Amygdala (tissue), 56 donors: ENCODE results near the gene ACBD4.

ENCODE experiments used
- DNase-seq, 56 donors: peaks; one replicate each; lab custom pipeline; 2025; lab: John Stamatoyannopoulos, UW

ACBD4 gene

DNA sequence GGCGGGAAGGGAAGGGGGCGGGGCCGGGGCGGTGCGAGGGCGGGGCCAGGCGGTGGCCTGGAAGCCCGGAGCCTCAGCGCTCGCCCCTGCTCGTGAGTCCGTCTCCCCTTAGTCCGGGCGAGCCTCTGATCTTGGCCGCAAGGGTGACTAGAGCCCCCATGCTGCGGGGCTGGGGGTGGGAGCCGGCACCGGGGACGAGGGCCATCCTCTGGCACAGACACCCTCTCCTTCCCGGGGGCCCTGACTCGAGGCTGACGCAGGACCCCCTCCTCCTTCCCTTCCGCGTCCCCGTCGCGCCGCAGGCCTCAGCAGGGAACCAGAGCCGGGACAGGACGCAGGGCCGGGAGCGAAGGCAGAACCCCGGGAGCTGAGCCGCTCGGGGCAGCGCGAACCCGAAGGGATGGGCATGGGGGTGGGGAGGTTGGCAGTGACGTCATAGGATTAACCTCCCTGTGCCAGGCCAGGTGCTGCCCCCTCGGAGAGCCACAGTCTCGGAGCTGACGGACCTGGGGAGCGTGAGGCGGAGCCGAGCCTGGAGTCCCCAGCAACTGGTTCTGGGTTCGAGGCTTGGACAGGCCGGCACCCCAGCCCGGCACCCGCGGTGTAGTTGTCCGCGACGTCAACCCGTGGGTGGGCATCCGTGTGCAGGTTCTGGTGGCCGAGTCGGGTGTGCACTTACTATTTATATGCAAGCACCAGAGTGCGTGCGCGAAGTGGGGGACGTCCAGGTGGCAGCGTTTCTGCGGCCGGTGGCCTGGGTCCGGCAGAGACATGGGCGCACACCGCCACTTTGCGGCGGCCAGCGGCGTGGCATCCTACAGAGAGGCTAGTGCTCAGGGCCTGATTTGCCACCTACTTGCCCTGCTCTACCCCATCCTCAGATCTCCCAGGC lies 2.7 kb upstream of the ACBD4 start:
- DNase-seq: peak in 52 of 56 donors; percentile 22 to 78 (median 62)

- peak in 2 of 56 donors; percentile 23 to 27 for DNase-seq
Observed at GRCh38 chr17:45135978-45136791, 698 bp downstream of the ACBD4 start.

DNA sequence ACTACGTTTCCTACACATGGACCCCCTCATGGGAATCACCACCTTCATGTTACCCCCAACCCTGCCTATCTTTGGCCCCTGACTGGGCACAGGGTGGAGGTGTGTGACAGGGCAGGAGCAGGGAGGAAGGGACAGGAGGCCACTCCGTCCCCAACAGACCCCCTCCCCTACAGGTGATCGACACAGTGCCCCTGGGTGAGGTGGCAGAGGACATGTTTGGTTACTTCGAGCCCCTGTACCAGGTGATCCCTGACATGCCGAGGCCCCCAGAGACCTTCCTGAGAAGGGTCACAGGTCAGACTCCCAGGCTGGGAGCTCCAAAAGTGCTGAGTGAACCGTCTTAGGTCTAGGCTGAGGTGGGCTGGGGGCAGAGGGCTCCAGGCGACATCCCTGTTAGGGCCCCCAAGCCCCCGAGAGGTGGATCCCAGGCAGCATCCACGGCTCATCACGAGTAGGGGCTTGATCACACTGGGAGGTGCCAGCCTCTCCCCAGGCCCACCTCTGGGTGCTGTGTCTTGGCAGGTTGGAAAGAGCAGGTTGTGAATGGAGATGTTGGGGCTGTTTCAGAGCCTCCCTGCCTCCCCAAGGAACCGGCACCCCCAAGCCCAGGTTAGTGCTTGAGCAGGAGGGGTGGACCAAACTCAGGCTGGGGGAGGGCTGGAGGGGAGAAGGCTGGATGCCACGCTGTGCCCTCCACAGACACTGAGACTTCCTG lies 1.5 kb downstream of the ACBD4 start:
- no peak for DNase-seq

- DNase-seq: no peak
Observed at GRCh38 chr17:45137561-45138305, 2.2 kb downstream of the ACBD4 start.

DNA sequence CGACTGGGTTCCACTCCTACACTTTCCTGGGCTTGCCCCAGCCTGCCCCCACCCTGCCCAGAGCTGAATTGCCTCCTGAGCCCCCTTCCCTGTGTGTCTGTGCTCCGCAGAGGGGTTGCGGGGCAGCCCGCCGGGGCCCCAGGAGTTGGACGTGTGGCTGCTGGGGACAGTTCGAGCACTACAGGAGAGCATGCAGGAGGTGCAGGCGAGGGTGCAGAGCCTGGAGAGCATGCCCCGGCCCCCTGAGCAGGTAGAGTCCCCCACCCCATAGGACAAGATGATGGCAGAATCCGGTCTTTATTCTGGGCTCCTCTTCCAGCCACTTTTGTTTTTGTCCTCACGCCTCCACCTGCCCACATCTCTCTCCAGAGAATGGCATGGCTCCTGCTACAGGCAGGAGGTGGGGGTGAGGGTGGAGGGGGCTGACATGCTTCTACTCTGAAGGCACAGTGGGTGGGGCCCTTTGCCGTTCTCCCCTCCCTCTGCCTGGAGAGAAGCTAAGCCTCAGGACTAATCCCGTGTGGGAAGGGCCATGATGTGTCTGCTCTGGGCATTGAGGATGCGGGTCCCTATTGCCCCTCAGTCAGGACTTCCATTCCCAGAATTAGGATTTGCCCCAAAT lies 3.5 kb downstream of the ACBD4 start:
- DNase-seq: no peak

DNA sequence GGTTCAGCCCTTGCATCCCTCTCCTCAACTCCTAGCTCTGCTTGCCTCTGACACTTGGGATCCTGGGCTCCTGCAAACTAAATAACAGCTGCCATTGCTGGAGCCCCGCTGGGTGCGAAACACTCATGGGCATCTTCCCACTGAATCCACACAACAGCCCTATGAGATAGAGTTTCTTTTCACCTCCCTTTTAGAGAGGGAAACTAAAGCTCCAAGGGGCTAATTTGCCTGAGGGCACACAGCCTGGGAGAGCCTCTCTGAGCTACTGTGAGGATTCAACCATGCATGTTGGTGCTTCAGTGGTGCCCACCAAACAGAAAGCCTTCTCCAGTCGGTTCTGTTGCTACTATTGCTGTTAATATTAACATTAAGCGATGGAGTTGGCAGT lies 4.0 kb downstream of the ACBD4 start:
- no peak for DNase-seq

- DNase-seq: no peak
Observed at GRCh38 chr17:45143094-45143670, 7.7 kb downstream of the ACBD4 start.

GRCh38 chr17:45143767-45144198 lies 8.3 kb downstream of the ACBD4 start:
- DNase-seq: peak in 33 of 56 donors; percentile 22 to 80 (median 47)

DNA sequence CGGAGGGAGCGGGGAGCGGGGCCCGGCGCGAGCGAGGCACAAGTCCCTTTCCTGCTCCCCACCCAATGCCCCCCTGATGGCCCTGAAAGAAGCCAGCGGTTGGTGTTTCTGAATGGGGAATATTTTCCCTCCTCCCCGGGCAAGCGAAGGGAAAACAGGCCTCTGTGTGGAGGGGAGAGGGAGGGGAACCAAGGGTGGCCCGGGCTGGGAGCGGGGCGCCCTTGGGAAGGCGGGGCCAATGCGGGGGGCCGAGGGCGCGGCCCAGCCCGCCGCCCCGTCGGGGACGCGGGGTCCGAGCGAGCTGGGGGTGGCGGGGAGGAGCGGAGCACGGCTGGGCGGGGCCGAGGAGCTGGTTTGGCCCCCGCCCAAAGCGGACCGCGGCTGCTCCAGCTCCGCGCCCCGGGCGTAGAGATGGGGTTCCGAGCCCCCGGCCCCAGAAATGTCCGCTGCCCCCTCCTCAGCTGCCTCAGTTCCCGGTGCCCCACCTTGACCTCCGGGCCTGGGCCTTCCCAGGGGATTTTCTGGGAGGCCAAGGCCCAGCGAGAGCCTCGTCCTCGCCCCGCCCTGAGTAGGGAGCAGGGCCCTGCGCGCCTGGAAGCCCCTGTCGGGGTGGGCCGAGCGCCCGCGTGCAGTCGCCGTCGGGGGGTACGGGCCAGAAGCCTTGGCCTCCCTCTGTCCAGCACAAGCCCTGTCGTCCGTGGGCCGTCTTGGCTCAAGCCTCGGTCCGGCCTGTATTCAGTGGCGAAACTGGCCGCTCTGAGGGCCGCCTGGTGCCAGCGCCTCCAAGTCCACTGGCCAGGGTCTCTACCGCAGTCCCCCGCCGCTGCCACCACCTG lies 8.9 kb downstream of the ACBD4 start:
- peak in 23 of 56 donors; percentile 14 to 78 (median 48) for DNase-seq

DNA sequence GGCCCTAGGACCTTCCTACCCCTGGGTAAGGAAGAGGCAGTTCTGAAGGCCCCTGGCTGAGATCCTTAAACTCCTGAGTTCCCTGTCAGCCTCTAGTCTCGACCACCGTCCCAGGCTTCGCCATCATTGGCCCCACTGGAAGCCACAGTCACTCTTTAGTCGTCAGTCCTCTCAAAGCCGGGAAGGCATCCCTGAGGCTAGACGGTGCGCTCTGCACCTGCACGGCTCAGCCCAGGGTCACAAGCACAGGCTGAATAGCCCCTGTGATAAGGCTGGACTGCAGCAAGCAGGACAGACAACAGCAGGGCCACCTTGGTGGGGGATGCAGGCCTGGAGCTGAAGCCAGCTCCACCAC lies 9.5 kb downstream of the ACBD4 start:
- DNase-seq: no peak

- no peak for DNase-seq
Observed at GRCh38 chr17:45146166-45146565, 10.7 kb downstream of the ACBD4 start.

DNA sequence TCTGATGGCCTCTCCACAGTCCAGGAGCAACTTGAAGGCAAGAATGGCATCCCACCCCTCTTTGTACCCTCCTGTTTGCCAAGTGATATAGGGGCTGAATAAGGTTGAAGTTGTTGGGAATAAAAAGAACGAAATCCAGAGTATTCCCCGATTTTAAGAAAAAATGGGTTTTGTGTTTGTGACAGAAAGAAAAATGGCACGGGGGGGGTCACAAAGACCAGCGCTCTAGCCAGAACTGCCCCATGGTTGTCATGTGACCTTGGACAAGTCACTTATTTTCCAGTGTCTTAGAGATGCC lies 11.1 kb downstream of the ACBD4 start:
- DNase-seq: no peak

- peak in 20 of 56 donors; percentile 42 to 86 (median 72) for DNase-seq
Observed at GRCh38 chr17:45146890-45147580, 11.5 kb downstream of the ACBD4 start.

DNA sequence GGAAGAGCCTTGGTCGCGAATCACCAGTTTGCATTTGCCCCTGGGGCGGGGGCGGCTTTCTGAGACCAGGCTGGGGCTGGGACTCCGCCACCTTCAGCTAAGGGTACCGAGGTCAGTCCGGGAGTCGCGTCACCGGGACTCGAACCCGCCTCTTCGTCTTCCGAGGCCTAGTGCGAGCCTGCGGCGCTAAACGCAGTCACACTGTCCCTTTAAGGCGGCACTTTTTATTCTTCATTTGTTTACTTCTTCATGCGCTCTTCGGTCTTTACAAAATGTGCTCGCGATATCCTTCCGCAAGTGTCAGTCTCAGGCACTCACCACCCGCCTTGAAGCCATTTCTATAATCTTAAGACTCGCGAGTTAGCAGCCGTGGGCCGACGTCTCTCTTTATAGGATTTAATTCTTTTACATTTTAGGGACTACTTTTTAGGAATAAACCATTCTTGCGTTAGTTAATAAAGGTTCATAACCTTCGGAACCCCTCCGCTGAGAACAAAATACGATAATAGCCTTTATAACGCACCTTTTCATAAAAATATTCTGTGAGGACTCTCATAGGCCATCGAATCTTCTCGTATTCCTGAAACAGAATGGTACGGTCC lies 12.2 kb downstream of the ACBD4 start:
- peak in 54 of 56 donors; percentile 41 to 88 (median 72) for DNase-seq

DNA sequence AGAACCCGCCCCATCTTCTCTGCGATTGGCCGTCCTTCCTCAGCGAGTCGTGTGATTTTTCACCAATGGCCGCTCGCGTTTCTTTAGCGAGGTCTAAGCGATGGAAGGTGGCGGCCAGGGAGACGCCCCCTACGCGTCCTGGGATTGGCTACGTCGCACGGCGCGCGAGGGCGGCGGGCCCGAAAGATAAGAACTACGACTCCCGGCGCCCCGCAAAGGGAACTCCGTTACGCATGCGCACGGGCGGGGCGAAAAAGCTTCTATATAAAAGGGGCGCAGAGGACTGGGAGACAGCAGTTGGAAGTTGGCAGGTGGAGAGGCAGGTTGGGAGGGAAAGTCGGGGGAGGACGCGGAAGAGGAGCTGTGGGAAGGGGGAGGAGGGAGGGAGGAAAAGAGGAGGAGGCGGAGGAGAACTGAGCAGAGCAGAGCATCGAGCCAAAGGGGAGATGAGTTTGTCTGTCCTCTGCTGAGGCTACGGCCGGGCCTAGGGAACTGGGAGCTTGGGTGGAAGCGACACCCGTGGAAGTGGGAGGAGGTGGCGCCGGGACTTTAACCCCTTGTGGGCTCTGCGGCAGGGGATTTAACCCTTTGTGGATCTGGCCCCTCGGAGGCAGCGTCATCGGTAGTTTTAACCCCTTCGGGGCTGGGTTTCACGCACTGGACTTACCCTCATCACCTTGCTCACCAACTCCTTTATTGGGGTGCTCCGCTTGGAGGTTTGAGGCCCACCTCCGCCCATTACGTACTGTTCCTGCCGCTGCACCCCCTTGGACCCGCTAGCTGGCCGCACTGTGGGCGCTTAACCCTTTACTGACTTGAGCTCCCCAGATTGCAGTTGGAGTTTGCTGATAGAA lies 12.9 kb downstream of the ACBD4 start, which contains the start of gene HEXIM1:
Gene HEXIM1 (plus strand): TSS at position 293 of the 854 bp plus-strand sequence. CDS start 716 bp downstream, outside the sequence.
- DNase-seq: peak; percentile 93 to 100 (median 99)

DNA sequence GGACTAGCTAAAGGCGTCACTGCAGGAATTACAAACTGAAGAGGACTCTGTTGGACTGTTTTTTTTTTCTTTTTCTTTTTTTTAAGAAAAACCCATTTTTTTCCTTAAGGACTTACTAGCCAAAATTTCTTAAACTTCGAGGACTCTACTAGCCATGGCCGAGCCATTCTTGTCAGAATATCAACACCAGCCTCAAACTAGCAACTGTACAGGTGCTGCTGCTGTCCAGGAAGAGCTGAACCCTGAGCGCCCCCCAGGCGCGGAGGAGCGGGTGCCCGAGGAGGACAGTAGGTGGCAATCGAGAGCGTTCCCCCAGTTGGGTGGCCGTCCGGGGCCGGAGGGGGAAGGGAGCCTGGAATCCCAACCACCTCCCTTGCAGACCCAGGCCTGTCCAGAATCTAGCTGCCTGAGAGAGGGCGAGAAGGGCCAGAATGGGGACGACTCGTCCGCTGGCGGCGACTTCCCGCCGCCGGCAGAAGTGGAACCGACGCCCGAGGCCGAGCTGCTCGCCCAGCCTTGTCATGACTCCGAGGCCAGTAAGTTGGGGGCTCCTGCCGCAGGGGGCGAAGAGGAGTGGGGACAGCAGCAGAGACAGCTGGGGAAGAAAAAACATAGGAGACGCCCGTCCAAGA lies 13.7 kb downstream of the ACBD4 start:
- peak in 54 of 56 donors; percentile 32 to 85 (median 71) for DNase-seq
